Keratinocyte (primary cell): Measurements from ENCODE around the gene RND3. TPM values are rescaled to one million over a fixed set of nuclear protein-coding genes. Genes with fewer than 3 reads are reported as not detected.

Experiments used
- DNase-seq: peaks from one replicate; pipeline ENCODE4 v3.0.0-alpha.2; 2011; ENCODE audit warnings: low read depth, missing footprints, low spot score
- FAIRE-seq: peaks from 2 replicates; lab custom pipeline; 2011; peaks lifted over from hg19 to GRCh38; lab: Jason Lieb, UNC
- H2AFZ ChIP-seq: 2 replicates; pipeline ENCODE4 v1.6.0; 2012; ENCODE audit warnings: low read length, control low read depth, inconsistent platforms; ENCODE audit not compliant: control insufficient read depth
- H3K27ac ChIP-seq: 2 replicates; pipeline ENCODE4 v1.5.1; 2011; ENCODE audit warnings: low read length; ENCODE audit not compliant: control insufficient read depth, insufficient read depth
- H3K27me3 ChIP-seq: 3 replicates; pipeline ENCODE4 v1.6.0; 2011; ENCODE audit warnings: low read length; ENCODE audit not compliant: control insufficient read depth, insufficient read depth; ENCODE audit errors: extremely low read depth
- H3K36me3 ChIP-seq, 2 experiments: 2 replicates in 1 of 2; 3 replicates in 1 of 2; pipeline ENCODE4 v1.5.1; 2011; ENCODE audit warnings: low read length in 2 of 2, mild to moderate bottlenecking in 1 of 2; ENCODE audit not compliant: control insufficient read depth in 2 of 2, insufficient read depth in 2 of 2; ENCODE audit errors: extremely low read depth in 1 of 2
- H3K4me1 ChIP-seq: 3 replicates; pipeline ENCODE4 v1.5.1; 2011; ENCODE audit warnings: low read length; ENCODE audit not compliant: control insufficient read depth, insufficient read depth; ENCODE audit errors: extremely low read depth
- H3K4me2 ChIP-seq: 3 replicates; pipeline ENCODE4 v1.6.0; 2011; ENCODE audit warnings: low read depth, low read length; ENCODE audit not compliant: control insufficient read depth, insufficient read depth; ENCODE audit errors: extremely low read depth
- H3K4me3 ChIP-seq, 3 experiments: fragments of 200-600 bp in 1 of 3; sonication (generic) in 1 of 3; 2 replicates in 2 of 3; 3 replicates in 1 of 3; pipeline ENCODE4 v1.5.1; 2011 to 2016; ENCODE audit warnings: low read length in 3 of 3, mild to moderate bottlenecking in 3 of 3, control low read depth in 2 of 3, inconsistent platforms in 1 of 3, low read depth in 1 of 3, mixed read lengths in 1 of 3, mixed run types in 1 of 3, moderate library complexity in 1 of 3; ENCODE audit not compliant: control insufficient read depth in 2 of 3, insufficient read depth in 2 of 3; ENCODE audit errors: extremely low read depth in 1 of 3
- H3K79me2 ChIP-seq: 2 replicates; pipeline ENCODE4 v1.6.0; 2012; ENCODE audit warnings: low read length; ENCODE audit not compliant: control insufficient read depth, insufficient read depth
- H3K9ac ChIP-seq: 3 replicates; pipeline ENCODE4 v1.6.0; 2011; ENCODE audit warnings: low read length; ENCODE audit not compliant: control insufficient read depth, insufficient read depth; ENCODE audit errors: extremely low read depth
- H3K9me1 ChIP-seq: 3 replicates; pipeline ENCODE4 v1.6.0; 2011; ENCODE audit warnings: low read length; ENCODE audit not compliant: control insufficient read depth, insufficient read depth; ENCODE audit errors: extremely low read depth
- H3K9me3 ChIP-seq: 2 replicates; pipeline ENCODE4 v1.5.1; 2012; ENCODE audit warnings: low read depth, low read length; ENCODE audit not compliant: control insufficient read depth
- H4K20me1 ChIP-seq: 3 replicates; pipeline ENCODE4 v1.6.0; 2011; ENCODE audit warnings: low read length; ENCODE audit not compliant: control insufficient read depth, insufficient read depth; ENCODE audit errors: extremely low read depth
- EZH2 ChIP-seq: IDR thresholded peaks from one replicate; pipeline ENCODE4 v1.6.1; 2012; ENCODE audit warnings: inconsistent platforms, mild to moderate bottlenecking, low read length, moderate library complexity
- dilution Hi-C: fragments of 300-500 bp; cut with MboI; formaldehyde crosslinking; loops from one replicate; pipeline ENCODE4 v1.7.0; 2020; ENCODE audit warnings: low sequenced_read_pairs; ENCODE audit not compliant: extremely low pct_ligation_motif_present
- polyA plus RNA-seq, 5 experiments: library from polyadenylated mRNA; depleted of rRNA in 3 of 5; stranded (reverse) in 3 of 5; stranded (forward) in 1 of 5; unstranded in 1 of 5; fragments of >200 nt; gene quantifications; 1 replicate in 1 of 5; 2 replicates in 3 of 5; 3 replicates in 1 of 5; pipeline versions ENCODE4 v1.2.1 to v1.2.3, GENCODE V29; 2011 to 2012; ENCODE audit warnings: missing spikeins in 2 of 5, low read depth in 1 of 5, low replicate concordance in 1 of 5
- TF ChIP-seq, protein P1 (sequence below), 3 experiments: IDR thresholded peaks in 1 of 3; conservative IDR thresholded peaks in 1 of 3; optimal IDR thresholded peaks in 1 of 3; 2 replicates in 2 of 3; 3 replicates in 1 of 3; pipeline versions ENCODE3 to v1.5.1; 2011; ENCODE audit warnings: low read length in 3 of 3, mild to moderate bottlenecking in 3 of 3, moderate library complexity in 2 of 3, control low read depth in 1 of 3, inconsistent platforms in 1 of 3; ENCODE audit not compliant: insufficient read depth in 2 of 3; ENCODE audit errors: extremely low read depth in 1 of 3

The RND3 gene
- polyA plus RNA-seq, 1 donor (not counting 4 experiments of a cell fraction or from before 2014, with no cell fraction given) = 202 TPM

DNA sequence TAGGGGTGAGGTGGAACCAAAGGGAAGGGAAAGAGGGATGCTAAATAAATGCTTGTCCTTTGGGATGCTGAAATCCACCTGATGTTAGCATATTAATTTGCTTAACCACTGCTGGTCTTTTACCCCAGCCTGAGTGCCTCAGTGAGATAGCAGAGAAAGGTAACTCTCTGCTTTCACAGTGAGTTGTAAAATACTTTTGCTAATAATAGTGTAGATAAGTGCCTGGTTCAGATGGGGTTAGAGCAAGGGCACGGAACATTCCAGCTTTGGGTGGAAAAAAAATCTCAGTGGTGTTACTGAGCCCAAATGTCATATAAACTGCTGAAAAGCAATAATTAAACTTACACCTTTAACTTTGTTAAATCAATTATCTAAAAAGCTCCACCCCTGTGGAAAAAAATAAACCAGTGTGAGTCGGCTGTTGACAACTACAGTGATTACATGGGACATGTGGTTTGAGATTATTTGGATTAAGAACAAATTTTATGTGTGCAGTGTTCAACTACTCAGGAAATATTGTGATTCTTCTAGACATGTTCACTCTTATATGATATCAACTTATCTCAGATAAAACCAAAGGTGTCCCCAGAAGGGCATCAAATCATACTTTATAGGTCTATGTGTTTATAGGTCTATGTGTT, 21.1 kb upstream of the RND3 start:
- Histone ChIP-seq H3K9ac (no peak overlapping the region), H3K4me1 (peaks cover 3% of the 10 kb centered on the region), H3K27ac (no peak overlapping the region), H3K9me3 (no peaks in the 10 kb centered on the region), H4K20me1 (no peaks in the 10 kb centered on the region), H3K4me3 (no peak overlapping the region), H2AFZ (no peak overlapping the region), H3K27me3 (no peaks in the 10 kb centered on the region), H3K9me1 (no peaks in the 10 kb centered on the region), H3K36me3 (no peaks in the 10 kb centered on the region), H3K79me2 (no peaks in the 10 kb centered on the region), H3K4me2 (no peak overlapping the region)
- DNase-seq = no peak
- dilution Hi-C loops = no loop called here
- FAIRE-seq = no peak
- TF ChIP-seq EZH2 = no peak
- TF ChIP-seq, protein P1, sequence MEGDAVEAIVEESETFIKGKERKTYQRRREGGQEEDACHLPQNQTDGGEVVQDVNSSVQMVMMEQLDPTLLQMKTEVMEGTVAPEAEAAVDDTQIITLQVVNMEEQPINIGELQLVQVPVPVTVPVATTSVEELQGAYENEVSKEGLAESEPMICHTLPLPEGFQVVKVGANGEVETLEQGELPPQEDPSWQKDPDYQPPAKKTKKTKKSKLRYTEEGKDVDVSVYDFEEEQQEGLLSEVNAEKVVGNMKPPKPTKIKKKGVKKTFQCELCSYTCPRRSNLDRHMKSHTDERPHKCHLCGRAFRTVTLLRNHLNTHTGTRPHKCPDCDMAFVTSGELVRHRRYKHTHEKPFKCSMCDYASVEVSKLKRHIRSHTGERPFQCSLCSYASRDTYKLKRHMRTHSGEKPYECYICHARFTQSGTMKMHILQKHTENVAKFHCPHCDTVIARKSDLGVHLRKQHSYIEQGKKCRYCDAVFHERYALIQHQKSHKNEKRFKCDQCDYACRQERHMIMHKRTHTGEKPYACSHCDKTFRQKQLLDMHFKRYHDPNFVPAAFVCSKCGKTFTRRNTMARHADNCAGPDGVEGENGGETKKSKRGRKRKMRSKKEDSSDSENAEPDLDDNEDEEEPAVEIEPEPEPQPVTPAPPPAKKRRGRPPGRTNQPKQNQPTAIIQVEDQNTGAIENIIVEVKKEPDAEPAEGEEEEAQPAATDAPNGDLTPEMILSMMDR (optimal IDR thresholded peaks at IDR 0.05 in 1 of 3, IDR thresholded peaks at IDR 0.05 in 1 of 3, conservative IDR thresholded peaks at IDR 0.05 in 1 of 3; ENCODE audit: extremely low read depth in 1 of 3, insufficient read depth in 2 of 3, low read length in 3 of 3) = no peak

DNA sequence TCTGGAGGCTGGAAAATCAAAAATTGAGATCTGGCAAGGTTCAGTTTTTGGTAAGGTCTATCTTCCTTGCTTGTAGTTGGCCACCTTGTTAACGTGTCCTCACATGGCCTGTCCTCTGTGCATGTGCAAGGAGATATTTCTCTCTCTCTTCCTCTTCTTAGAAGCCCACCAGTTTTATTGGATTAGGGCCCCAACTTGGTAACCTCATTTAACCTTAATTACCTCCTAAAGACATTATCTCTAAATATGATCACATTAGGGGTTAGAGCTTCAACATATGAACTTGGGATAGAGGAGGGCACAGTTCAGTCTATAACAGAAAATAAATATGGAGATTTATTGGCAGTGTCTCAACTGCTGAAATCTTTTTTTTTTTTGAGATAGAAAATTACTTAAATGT, 19.6 kb upstream of the RND3 start:
- dilution Hi-C loops = no loop called here
- Histone ChIP-seq H2AFZ (no peak overlapping the region), H3K4me3 (no peak overlapping the region), H3K27ac (no peak overlapping the region), H3K9me1 (no peaks in the 10 kb centered on the region), H3K4me1 (no peaks in the 10 kb centered on the region), H3K9ac (no peak overlapping the region), H3K9me3 (no peaks in the 10 kb centered on the region), H3K4me2 (no peak overlapping the region), H3K79me2 (no peaks in the 10 kb centered on the region), H3K27me3 (no peaks in the 10 kb centered on the region), H4K20me1 (no peaks in the 10 kb centered on the region), H3K36me3 (no peaks in the 10 kb centered on the region)
- DNase-seq (no peak), FAIRE-seq (no peak)
- TF ChIP-seq, protein P1 (optimal IDR thresholded peaks at IDR 0.05 in 1 of 3, IDR thresholded peaks at IDR 0.05 in 1 of 3, conservative IDR thresholded peaks at IDR 0.05 in 1 of 3; ENCODE audit: extremely low read depth in 1 of 3, insufficient read depth in 2 of 3, low read length in 3 of 3) = no peak
- no peak for TF ChIP-seq EZH2
